Measurements from ENCODE around the gene ENDOV.

DNA sequence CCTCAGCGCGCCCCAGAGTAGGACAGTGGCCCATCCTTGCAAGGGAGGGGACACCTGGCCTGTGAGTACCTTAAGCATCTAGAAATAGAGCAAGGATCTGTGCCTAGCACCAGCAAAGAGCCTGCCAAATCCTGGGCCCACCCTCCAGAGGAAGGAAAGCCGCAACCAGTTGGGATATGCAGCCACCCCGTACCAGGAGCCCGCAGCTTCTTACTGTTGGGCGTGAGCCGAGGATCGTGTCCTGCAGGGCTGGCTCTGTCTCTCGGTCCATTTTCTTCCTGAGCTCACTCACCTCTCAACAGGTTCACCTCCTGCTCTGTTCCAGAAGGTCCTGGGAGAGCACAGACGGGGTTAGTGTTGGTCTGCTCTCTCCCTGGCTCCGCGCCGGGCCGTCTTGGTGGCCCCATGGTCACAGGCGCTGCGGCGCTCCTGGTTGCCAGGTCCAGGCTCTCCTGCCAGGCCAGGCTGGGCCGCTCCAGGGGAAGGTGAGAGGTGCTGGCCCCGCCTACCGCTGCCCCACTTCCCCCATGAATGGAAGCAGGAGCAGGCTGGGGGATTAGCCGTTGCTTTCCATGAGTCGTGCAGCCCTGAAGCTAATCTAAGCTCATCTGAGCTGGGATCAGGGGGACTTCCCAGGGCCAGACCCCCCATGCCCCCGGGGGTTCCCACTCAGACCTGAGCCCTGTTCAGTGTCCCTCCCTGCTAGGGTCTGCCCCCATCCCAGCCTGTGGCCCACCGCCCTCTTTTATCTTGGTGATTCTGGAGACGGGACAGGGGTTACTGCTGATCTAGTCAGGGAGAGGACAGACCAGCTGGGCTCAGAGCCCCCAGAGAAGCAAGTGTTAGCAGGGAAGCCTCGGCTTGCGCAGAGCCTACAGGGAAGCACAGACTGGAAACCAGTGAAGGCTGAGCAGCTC lies 12.7 kb downstream of the ENDOV start:
- TF ChIP-seq ZSCAN30 (CRISPR knock-in tag; IDR thresholded peaks at IDR 0.05) (no peak), MAFK (conservative IDR thresholded peaks at IDR 0.05 in 1 of 2, IDR thresholded peaks at IDR 0.05 in 1 of 2; ENCODE audit: low read length in 2 of 2) (no peak)
